Hepatocyte (in vitro differentiated cells): Measurements from ENCODE around the gene ZNF585A.

Experiments used
- CTCF ChIP-seq: fragments of 200-600 bp; sonication (generic); IDR thresholded peaks from 2 replicates; pipeline ENCODE4 v1.5.1; 2016; ENCODE audit warnings: antibody characterized with exemption, mild to moderate bottlenecking; ENCODE audit not compliant: poor library complexity
- EZH2 ChIP-seq: fragments of 200-600 bp; sonication (generic); IDR thresholded peaks from 2 replicates; pipeline ENCODE4 v1.6.1; 2016; ENCODE audit warnings: antibody characterized with exemption, mild to moderate bottlenecking, borderline replicate concordance

DNA sequence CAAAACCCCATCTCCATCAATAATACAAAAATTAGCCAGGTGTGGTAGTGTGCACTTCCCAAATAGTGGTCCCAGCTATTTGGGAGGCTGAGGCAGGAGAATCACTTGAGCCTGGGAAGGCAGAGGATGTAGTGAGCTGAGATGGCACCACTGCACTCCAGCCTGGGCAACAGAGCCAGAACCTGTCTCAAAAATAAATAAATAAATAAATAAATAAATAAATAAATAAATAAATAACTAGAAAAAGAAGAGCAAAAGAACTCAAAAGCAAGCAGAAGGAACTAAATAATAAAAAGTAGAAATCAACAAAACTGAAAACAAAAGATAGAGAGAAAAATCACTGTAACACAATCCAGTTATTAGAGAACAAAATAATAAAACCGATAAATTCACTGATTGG is 12.3 kb downstream of the ZNF585A start:
- no peak for TF ChIP-seq CTCF
- TF ChIP-seq EZH2 = no peak
